DOHH2 (cell line): ENCODE results near the gene LMAN1.

Experiments used
- EZH2phosphoT487 ChIP-seq: fragments of 200-600 bp; sonication (generic); IDR thresholded peaks from 2 replicates; pipeline ENCODE4 v1.6.1; 2017; ENCODE audit warnings: borderline replicate concordance, mild to moderate bottlenecking, antibody characterized with exemption, low read length, moderate library complexity, mixed read lengths
- TF ChIP-seq, protein P1 (sequence below): fragments of 200-600 bp; sonication (generic); IDR thresholded peaks from one replicate; pipeline ENCODE4 v1.5.1; 2014; ENCODE audit warnings: antibody characterized with exemption, mild to moderate bottlenecking, low read depth, low read length; ENCODE audit not compliant: poor library complexity, severe bottlenecking

DNA sequence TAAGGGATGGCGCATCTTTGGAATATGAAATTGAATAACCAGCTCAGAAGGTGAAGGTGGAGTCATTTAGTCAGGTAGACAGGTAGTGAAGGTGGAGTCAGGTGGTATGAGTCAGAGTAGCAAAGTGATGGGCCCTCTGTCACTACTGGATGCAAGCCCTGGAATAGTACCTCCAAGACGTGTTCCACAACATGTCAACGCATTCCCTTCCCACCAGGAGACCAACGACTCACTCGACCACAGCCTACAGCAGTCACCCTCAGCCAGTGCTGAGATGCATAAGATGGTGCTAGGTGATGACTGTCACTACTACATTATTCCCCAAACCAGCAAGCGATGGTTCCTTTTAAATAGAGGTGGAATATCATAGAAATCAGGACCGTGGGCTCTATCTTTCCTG lies 47.4 kb downstream of the LMAN1 start:
- TF ChIP-seq, protein P1, sequence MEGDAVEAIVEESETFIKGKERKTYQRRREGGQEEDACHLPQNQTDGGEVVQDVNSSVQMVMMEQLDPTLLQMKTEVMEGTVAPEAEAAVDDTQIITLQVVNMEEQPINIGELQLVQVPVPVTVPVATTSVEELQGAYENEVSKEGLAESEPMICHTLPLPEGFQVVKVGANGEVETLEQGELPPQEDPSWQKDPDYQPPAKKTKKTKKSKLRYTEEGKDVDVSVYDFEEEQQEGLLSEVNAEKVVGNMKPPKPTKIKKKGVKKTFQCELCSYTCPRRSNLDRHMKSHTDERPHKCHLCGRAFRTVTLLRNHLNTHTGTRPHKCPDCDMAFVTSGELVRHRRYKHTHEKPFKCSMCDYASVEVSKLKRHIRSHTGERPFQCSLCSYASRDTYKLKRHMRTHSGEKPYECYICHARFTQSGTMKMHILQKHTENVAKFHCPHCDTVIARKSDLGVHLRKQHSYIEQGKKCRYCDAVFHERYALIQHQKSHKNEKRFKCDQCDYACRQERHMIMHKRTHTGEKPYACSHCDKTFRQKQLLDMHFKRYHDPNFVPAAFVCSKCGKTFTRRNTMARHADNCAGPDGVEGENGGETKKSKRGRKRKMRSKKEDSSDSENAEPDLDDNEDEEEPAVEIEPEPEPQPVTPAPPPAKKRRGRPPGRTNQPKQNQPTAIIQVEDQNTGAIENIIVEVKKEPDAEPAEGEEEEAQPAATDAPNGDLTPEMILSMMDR = no peak
- TF ChIP-seq EZH2phosphoT487 = no peak
